D721Med (cell line): ENCODE data around the gene XRCC4.

Source experiments
- DNase-seq: peaks from one replicate; pipeline ENCODE4 v3.0.0; 2011; ENCODE audit warnings: low spot score; ENCODE audit not compliant: insufficient read length
- FAIRE-seq: peaks from 2 replicates; lab custom pipeline; 2011; peaks lifted over from hg19 to GRCh38; lab: Jason Lieb, UNC
- TF ChIP-seq, protein P1 (sequence below): IDR thresholded peaks from 2 replicates; pipeline ENCODE4 v1.5.1; 2012; ENCODE audit warnings: mild to moderate bottlenecking, control low read depth; ENCODE audit not compliant: insufficient read depth; ENCODE audit errors: missing control alignments

Gene XRCC4

DNA sequence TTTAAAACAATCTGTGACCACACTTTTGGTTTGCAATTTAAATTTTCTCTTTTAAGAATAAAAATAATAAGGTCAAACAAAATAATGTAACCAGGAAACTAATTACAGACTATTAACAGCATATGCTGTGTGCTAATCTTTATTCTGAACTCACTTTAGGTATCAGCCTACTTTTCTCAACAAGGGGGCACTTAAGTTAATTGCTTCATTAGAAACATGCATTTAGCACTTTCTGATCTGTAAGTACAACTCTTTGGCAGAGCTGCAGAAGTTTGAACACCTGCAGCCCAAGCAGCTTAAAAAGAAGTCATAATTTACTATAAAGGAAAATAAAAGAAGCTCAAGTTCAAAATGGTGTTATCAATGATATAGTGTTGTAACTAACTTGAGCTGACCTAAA, 21.7 kb downstream of the XRCC4 start:
- TF ChIP-seq, protein P1, sequence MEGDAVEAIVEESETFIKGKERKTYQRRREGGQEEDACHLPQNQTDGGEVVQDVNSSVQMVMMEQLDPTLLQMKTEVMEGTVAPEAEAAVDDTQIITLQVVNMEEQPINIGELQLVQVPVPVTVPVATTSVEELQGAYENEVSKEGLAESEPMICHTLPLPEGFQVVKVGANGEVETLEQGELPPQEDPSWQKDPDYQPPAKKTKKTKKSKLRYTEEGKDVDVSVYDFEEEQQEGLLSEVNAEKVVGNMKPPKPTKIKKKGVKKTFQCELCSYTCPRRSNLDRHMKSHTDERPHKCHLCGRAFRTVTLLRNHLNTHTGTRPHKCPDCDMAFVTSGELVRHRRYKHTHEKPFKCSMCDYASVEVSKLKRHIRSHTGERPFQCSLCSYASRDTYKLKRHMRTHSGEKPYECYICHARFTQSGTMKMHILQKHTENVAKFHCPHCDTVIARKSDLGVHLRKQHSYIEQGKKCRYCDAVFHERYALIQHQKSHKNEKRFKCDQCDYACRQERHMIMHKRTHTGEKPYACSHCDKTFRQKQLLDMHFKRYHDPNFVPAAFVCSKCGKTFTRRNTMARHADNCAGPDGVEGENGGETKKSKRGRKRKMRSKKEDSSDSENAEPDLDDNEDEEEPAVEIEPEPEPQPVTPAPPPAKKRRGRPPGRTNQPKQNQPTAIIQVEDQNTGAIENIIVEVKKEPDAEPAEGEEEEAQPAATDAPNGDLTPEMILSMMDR = no peak

DNA sequence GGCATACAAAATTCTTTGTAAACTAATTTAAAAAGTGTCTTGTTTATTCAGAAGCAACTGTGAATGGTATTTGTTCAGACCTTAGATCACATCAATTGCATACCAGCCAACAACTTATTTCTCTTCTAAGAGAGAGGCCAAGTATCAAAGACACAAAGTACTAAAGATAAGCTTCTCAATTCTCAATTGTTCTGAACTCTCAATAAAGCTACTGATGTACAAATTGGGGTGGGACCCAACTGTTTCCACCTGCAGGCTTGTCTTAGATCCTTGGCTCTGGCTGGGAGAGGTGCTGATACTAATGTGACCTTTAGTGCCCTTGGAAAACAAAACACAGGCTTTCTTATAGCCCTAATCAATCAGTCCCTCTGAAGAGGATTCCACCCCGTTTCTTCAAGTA, 22.1 kb downstream of the XRCC4 start:
- DNase-seq (no peak), FAIRE-seq (no peak)
- TF ChIP-seq, protein P1 = no peak

More for the DNA sequence above, 21.7 kb downstream of the XRCC4 start:
- FAIRE-seq (peak; percentile 91), DNase-seq (no peak)

GRCh38 chr5:83101514-83101913, 24.2 kb downstream of the XRCC4 start:
- FAIRE-seq (peak; percentile 88), DNase-seq (no peak)
- TF ChIP-seq, protein P1 = no peak

GRCh38 chr5:83102364-83102980, 25.1 kb downstream of the XRCC4 start:
- DNase-seq (no peak), FAIRE-seq (no peak)
- TF ChIP-seq, protein P1 = no peak

- TF ChIP-seq, protein P1 = no peak
- no peak for FAIRE-seq
- no peak for DNase-seq
These were observed 26.7 kb downstream of the XRCC4 start for GRCh38 chr5:83104021-83104420.

DNA sequence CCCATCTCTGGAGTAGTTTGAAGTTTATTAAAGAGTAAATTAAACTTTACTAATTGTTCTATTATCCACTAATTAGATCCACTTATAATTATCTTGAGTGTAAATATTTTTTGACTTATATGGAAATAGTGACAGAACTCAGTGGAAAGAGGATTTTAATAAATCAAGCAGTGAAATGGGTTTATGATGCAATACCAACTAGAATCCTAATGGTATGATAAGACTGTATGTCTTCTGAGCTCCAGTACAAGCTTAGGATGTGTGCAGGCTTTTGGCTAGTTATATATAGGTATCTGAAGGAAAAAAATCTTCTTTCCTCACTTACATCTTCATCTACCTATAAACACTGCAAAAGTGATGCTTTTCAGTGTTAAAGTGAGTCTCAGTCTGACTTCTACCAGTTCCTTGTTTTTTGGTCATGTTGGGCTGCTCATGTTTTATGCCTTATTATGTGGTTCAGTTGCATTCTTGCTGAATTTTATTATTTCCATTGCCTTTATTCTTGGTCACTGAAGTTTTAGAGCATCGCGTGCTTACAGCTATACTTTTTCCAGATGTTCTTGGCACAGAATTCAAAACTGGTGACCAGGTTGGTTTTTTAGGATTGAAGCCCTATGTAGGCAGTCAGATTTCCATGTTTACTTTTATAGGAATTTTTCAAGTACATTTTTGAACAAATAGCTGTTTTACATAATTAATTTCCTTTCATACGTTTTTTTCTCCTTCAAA, 30.5 kb downstream of the XRCC4 start:
- DNase-seq = no peak
- TF ChIP-seq, protein P1 = no peak
- FAIRE-seq = no peak

DNA sequence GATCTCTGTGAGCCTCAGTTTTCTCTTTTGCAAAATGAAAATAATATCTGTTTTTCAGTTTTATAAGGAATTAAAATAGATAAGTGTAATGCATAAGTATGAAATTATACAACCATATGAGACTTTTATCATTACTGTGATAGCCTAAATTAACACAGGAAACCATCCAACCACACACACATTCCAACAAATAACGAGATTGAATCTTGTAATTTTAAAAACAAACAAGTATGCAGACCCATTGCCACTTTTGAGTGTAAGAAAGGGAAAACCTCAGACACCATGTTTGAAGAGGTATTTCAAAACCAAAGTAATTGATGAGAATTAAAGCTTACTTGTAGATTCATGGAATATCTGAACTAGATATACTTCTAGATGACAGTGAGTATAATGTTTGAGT, 32.0 kb downstream of the XRCC4 start:
- FAIRE-seq (no peak), DNase-seq (no peak)
- TF ChIP-seq, protein P1 = no peak
